Mononuclear cell (primary cell): Measurements from ENCODE around the gene RBBP6. TPM values are rescaled to one million over a fixed set of nuclear protein-coding genes. Genes with fewer than 3 reads are reported as not detected.

ENCODE experiments used
- H3K27me3 ChIP-seq: 2 replicates; pipeline ENCODE4 v1.6.0; 2011; ENCODE audit warnings: low read length, control low read depth; ENCODE audit not compliant: insufficient read depth
- H3K4me1 ChIP-seq: 2 replicates; pipeline ENCODE4 v1.5.1; 2011; ENCODE audit warnings: mild to moderate bottlenecking, low read length, control low read depth; ENCODE audit not compliant: insufficient read depth
- H3K4me3 ChIP-seq: 2 replicates; pipeline ENCODE4 v1.5.1; 2011; ENCODE audit warnings: mild to moderate bottlenecking, low read length, moderate library complexity
- H3K9me3 ChIP-seq: 2 replicates; pipeline ENCODE4 v1.5.1; 2011; ENCODE audit warnings: low read depth, mild to moderate bottlenecking, control low read depth, low read length
- total RNA-seq: library from RNA; depleted of rRNA; stranded (reverse); fragments of >200 nt; gene quantifications from one replicate; pipeline ENCODE4 v1.2.3, GENCODE V29; 2012

Gene RBBP6
- total RNA-seq, 1 donor: 166 TPM

- no peaks in the 10 kb centered on the region for H3K4me1 ChIP-seq
- H3K9me3 ChIP-seq: no peaks in the 10 kb centered on the region
- H3K4me3 ChIP-seq: no peak overlapping the region
- H3K27me3 ChIP-seq: no peaks in the 10 kb centered on the region
These were observed 25.3 kb upstream of the RBBP6 start for GRCh38 chr16:24514096-24514495.

- H3K4me3 ChIP-seq: no peak overlapping the region
- no peaks in the 10 kb centered on the region for H3K9me3 ChIP-seq
- H3K4me1 ChIP-seq: no peaks in the 10 kb centered on the region
- no peaks in the 10 kb centered on the region for H3K27me3 ChIP-seq
These were observed 24.2 kb upstream of the RBBP6 start for GRCh38 chr16:24515186-24515585.

- H3K4me1 ChIP-seq: no peaks in the 10 kb centered on the region
- H3K27me3 ChIP-seq: no peaks in the 10 kb centered on the region
- H3K9me3 ChIP-seq: no peaks in the 10 kb centered on the region
- no peak overlapping the region for H3K4me3 ChIP-seq
These were observed 22.3 kb upstream of the RBBP6 start for GRCh38 chr16:24516900-24517669.

GRCh38 chr16:24518498-24518897 lies 20.9 kb upstream of the RBBP6 start:
- H3K4me3 ChIP-seq: no peak overlapping the region
- H3K27me3 ChIP-seq: no peaks in the 10 kb centered on the region
- no peaks in the 10 kb centered on the region for H3K9me3 ChIP-seq
- H3K4me1 ChIP-seq: no peaks in the 10 kb centered on the region

- Histone ChIP-seq H3K4me3 (no peak overlapping the region), H3K4me1 (peaks cover 15% of the 10 kb centered on the region), H3K27me3 (no peaks in the 10 kb centered on the region), H3K9me3 (no peaks in the 10 kb centered on the region)
These were observed 18.4 kb upstream of the RBBP6 start for GRCh38 chr16:24520983-24521382.

- Histone ChIP-seq H3K4me1 (peaks cover 15% of the 10 kb centered on the region), H3K27me3 (no peaks in the 10 kb centered on the region), H3K4me3 (no peak overlapping the region), H3K9me3 (no peaks in the 10 kb centered on the region)
These were observed 16.6 kb upstream of the RBBP6 start for GRCh38 chr16:24522751-24523150.

- no peaks in the 10 kb centered on the region for H3K9me3 ChIP-seq
These were observed 15.8 kb upstream of the RBBP6 start for GRCh38 chr16:24523569-24523968.

GRCh38 chr16:24524855-24525677 lies 14.3 kb upstream of the RBBP6 start:
- Histone ChIP-seq H3K4me3 (no peak overlapping the region), H3K27me3 (no peaks in the 10 kb centered on the region), H3K4me1 (peaks cover 15% of the 10 kb centered on the region), H3K9me3 (no peaks in the 10 kb centered on the region)

More at GRCh38 chr16:24523569-24523968, 15.8 kb upstream of the RBBP6 start:
- no peak overlapping the region for H3K4me3 ChIP-seq
- peaks cover 15% of the 10 kb centered on the region for H3K4me1 ChIP-seq
- H3K27me3 ChIP-seq: no peaks in the 10 kb centered on the region

GRCh38 chr16:24525970-24526559 lies 13.3 kb upstream of the RBBP6 start:
- Histone ChIP-seq H3K4me1 (peaks cover 15% of the 10 kb centered on the region), H3K4me3 (no peak overlapping the region), H3K27me3 (no peaks in the 10 kb centered on the region), H3K9me3 (no peaks in the 10 kb centered on the region)

- H3K4me3 ChIP-seq: no peak overlapping the region
- peaks cover 15% of the 10 kb centered on the region for H3K4me1 ChIP-seq
- H3K27me3 ChIP-seq: no peaks in the 10 kb centered on the region
- no peaks in the 10 kb centered on the region for H3K9me3 ChIP-seq
These were observed 12.5 kb upstream of the RBBP6 start for GRCh38 chr16:24526701-24527495.

GRCh38 chr16:24531166-24531565 lies 8.2 kb upstream of the RBBP6 start:
- no peaks in the 10 kb centered on the region for H3K9me3 ChIP-seq
- H3K4me3 ChIP-seq: no peak overlapping the region
- no peaks in the 10 kb centered on the region for H3K27me3 ChIP-seq
- no peaks in the 10 kb centered on the region for H3K4me1 ChIP-seq

GRCh38 chr16:24534620-24535019 lies 4.7 kb upstream of the RBBP6 start:
- Histone ChIP-seq H3K27me3 (no peaks in the 10 kb centered on the region), H3K4me3 (no peak overlapping the region), H3K4me1 (peaks cover 7% of the 10 kb centered on the region), H3K9me3 (no peaks in the 10 kb centered on the region)

GRCh38 chr16:24535827-24536226 lies 3.5 kb upstream of the RBBP6 start:
- Histone ChIP-seq H3K9me3 (no peaks in the 10 kb centered on the region), H3K27me3 (no peaks in the 10 kb centered on the region), H3K4me1 (peaks cover 10% of the 10 kb centered on the region), H3K4me3 (no peak overlapping the region)

- no peak overlapping the region for H3K4me3 ChIP-seq
- H3K4me1 ChIP-seq: peaks cover 15% of the 10 kb centered on the region
- H3K9me3 ChIP-seq: no peaks in the 10 kb centered on the region
- no peaks in the 10 kb centered on the region for H3K27me3 ChIP-seq
These were observed 2.7 kb upstream of the RBBP6 start for GRCh38 chr16:24536671-24537070.
